ENCODE results near the gene TRIM72.
"Not testable (repeated sequence)": the region's sequence is repeated elsewhere in the genome, so short reads cannot be mapped to it uniquely, and the experiment has no call there.

Gene TRIM72

DNA sequence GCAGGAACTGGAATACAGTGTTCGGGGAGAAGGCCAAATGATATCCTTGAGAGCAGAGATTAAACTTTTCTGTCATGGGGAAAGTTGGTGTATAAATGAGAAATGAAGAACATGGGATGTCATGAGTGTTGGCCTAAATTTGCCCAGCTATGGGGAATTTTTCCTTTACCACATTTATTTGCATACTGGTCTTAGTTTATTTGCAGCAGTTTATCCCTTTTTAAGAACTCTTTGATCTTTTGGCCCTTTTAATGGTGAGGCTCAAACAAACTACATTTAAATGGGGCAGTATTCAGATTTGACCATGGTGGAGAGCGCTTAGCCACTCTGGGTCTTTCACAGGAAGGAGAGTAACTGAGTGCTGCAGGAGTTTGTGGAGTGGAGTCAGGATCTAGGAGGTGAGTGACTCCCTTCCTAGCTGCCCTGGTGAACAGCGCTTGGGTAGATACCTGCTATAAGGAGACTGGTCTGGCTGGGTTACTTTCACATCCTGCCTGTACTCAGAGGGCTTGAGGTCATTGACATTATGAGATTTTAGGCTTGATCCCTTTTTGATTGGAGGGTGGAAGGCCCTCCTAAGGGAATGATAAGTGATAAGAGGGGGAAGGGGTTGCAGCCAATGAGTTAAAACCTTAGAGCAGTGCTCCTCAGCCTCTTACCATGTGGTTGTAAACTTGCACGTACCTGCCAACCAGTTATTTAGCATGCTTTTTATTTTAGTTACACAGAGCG is 22.1 kb upstream of the TRIM72 start:
- DNase-seq, result no peak

DNA sequence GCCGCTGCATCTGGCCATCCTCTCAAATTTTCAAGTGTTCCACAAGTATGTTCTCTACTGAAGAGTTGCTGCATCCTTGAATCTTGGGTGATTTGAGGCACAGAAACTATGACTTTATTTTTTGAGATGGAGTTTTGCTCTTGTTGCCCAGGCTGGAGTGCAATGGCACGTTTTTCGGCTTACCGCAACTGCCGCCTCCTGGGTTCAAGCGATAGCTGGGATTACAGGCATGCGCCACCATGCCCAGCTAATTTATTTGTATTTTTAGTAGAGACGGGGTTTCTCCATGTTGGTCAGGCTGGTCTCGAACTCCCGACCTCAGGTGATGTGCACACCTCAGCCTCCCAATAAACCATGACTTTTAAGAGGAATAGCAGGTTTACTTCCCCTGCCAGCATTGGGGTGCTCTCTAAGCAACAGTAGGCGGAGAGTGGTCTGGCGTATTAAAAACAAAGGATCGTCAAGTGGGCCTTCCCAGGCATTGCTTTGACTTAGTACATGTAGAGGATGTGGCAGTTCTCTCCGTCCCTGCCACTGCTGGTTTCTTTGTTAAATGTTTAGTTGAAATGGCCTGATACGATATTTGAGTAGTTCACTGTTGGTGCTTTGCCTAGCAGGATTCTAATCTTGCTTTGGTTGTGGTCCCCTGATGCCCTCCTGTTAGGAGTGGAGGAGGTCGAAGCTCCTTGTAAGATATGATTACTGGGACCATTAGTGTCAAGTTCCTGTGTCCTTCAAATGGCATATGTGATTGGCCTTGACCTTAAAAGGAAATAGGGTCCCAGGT is 20.9 kb upstream of the TRIM72 start:
- no peak for DNase-seq

DNA sequence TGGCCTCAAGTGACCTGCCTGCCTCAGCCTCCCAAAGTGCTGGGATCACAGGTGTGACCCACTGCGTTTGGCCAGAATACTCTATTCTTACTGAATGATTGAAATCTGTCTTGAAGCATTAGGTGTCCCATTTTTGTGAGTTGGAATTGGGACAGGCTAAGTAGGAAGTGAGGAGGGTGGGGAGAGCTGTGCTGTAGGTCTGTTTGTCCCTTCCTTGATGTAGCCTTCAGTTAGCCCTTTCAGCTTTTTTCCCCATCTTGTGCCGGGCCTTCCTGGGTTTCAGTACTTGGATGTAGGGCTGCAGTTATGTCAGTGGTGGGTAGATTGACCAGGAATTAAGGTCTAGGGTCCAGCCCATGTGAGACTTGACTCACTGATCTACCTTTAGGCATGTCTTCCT is 20.0 kb upstream of the TRIM72 start:
- no peak for DNase-seq

DNA sequence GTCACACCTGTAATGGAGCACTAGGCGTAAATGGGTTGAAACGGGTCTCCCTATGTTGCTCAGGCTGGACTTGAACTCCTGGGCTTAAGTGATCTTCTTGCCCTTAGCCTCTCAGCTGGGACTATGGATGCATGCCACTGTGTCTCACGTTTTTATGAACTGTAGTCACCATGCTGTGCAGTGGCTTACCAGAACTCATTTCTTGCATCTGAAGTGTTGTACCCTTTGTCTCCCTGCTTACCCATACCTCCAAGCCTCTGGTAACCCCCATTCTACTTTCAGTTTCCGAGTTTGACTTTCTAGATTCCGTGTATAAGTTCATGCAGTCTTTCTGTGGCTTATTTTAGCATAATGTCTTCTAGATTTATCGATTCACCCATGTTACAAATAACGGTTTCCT is 19.0 kb upstream of the TRIM72 start:
- DNase-seq, result no peak

DNA sequence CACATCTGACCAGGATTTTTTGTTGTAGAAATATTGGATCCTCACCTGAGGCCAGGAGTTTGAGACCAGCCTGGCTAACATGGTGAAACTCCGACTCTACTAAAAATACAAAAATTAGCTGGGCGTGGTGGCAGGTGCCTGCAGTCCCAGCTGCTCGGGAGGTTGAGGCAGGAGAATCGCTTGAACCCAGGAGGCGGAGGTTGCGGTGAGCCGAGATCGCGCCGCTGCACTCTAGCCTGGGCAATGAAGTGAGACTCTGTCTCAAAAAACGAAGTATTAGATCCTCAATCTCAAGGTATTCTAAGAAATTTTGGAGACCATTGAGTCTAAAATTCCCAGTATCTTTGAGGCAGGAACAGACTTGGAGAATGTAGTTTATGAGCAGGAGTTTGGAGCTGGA is 18.1 kb upstream of the TRIM72 start:
- DNase-seq, result not testable (repeated sequence)

DNA sequence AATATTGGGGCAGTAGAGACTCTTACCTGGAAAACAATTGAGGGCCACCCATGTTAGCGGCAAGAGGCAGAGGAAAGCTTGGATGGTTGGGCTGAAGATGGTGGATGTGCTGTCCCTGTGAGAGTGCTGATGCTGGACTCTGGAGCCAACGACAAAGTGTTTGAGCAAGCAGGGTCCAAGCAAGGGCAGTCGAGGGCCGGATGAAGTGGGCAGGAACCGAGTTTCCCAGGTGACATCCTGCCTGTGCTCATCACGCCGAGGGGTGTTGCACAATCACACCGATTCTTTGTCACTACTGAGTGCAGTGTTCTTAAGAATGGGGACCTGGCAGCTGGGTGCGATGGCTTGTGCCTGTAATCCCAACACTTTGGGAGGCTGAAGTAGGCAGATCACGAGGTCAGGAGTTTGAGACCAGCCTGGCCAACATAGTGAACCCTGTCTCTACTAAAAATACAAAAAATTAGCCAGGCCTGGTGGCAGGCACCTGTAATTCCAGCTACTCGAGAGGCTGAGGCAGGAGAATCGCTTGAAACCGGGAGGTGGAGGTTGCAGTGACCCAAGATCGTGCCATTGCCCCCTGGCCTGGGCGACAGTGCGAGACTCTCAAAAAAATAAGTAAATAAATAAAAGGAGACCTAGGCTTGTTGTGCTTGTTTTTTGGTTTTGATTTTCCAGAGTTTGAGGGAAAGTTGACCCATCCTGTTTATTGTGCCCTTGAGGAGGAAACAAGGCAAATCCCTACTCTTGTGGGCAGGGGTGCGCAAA is 17.4 kb upstream of the TRIM72 start:
- no peak for DNase-seq

DNA sequence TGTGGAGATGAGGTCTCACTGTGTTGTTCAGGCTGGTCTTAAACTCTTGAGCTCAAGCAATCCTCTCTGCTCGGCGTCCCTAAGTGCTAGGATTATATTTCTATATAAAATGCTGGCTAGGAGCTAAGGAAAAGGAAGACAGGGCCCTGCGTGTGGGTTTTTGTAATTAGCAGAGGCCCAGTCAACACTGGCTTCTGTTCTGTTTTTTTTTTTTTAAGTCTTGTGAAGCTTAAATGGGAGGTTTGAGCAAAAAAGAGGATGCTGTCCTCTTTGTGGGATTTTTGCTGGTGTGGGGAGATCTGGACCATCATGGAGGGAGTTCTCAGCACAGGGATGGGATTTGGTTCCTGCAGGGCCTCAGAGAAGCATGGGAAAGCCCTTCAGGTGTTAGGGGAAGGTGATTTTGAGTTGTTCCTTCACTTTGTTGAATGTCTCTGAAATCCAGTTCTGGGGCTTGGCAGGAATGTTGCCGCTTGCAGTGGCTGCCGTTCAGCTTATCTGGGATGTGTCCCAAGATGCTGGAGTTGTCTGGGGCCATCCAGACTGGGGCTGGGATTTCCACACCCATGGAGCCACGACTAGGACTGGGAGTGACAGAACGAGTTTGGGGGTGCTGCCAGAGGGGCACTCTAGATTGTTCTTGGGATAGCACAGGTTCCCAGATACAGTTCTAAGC is 15.6 kb upstream of the TRIM72 start:
- DNase-seq, result no peak

DNA sequence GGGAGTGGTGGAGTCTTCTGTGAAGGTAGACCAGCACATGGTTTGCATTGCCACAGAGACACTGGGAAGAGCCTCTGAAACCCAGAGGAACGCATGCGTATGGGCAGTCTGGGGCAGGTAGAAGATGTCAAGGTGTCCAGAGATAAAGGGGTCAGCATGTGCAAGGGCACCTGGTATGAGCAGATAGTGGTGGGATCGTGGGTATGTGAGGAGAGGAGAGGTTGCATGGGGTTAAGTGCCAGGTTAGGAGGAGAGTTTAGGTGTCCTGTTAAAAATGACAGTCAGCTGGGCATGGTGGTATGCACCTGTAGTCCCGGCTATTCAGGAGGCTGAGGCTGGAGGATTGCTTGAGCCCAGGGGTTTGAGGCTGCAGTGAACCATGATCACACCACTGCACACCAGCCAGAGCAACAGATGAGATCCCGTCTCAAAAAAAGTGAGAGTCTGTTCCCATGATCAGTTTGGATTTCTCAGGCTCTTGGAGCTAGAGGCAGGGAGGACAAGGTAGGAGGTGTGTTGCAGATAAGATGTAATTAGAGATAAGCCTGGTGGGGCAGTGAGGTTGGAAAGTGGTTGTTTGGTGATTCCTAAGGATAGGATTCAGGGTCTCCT is 14.4 kb upstream of the TRIM72 start:
- no peak for DNase-seq

DNA sequence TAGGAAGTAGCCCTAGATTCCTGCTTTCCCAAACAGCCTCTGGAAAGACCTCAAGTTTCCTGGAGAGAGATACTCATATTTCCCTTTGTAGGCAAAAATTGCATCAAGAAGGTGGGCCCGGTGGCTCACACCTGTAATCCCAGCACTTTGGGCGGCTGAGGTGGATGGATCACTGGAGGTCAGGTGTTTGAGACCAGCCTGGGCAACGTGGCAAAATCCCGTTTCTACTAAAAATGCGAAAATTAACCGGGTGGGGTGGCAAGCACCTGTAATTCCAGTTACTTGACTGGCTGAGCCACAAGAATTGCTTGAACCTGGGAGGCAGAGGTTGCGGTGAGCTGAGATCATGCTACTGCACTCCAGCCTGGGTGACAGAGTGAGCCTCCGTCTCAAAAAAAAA is 13.8 kb upstream of the TRIM72 start:
- not testable (repeated sequence) for DNase-seq

DNA sequence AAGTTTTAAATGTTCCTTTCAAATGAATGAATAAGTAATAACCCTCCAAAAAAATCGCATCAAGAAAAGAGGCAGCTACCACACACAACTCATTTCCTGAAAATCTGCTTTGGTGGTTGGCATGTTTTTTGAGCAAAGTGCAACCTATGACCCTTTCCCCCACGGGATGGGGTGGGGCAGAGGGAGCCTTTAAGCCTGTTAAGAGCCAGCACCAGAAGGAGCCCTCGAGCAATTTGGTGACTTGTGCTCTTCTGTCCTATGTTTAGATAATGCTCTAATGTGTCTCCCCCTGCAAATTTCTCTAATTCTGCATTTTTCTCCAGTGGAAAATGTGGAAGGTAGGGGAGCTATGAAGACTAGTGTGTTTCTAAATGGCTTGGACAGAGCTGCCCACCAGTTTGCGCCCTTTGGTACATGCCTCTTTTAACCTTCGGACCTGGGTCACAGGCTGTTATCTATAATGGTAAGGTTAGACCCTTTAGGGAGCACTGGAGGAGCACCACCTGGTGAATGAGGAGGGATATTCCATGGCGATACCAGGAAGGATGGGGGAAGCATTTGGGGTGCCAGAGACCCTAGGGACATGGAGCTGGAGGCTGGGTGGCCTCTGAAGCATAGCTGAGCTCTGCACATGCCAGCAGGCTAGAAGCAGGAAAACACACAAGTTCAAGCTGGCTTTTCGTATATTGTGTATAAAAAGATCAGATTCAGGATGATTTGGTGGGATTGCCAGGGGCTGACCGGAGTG is 12.9 kb upstream of the TRIM72 start:
- no peak for DNase-seq

DNA sequence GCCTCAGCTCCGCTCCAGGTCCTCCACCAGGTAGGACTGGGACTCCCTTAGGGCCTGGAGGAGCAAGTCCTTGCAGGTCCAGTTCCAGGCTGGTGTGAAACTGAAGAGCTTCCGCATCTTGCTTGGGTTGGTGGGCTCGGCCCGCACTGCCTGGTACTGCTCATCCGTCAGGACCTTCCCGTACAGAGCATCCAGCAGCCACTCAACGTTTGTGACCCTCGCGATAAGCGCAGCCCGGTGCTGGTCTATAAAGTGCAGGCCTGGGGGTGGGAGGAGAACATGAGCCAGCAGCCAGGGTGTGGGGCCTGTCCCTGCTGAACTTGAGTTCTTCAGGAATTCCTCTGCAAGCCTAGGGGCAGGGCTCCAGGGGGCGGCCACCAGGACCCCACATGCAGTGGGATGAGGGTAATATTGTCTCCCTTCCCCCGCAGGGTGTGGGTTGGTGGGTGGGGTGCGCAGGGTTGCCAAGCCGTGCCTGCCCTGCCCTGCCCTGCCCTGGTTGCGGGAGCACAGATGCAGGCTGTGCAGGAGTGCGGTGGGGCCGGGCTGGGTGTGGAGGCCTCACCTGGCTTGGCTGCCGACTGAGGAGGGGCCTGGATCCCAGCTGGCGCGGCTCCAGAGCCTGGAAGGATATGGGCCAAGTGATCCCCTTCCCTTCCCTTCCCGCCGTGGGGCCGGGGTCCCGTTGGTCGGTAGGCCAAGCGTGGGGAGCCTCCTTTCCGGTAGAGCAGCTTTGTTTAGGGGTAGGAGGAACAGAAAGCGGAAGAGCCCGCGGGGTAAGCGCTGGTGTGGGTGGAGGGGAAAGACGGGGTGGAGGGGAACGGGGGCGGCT is 12.1 kb upstream of the TRIM72 start:
- peak in 7 of 14 donors; percentile 5 to 50 (median 44) for DNase-seq

DNA sequence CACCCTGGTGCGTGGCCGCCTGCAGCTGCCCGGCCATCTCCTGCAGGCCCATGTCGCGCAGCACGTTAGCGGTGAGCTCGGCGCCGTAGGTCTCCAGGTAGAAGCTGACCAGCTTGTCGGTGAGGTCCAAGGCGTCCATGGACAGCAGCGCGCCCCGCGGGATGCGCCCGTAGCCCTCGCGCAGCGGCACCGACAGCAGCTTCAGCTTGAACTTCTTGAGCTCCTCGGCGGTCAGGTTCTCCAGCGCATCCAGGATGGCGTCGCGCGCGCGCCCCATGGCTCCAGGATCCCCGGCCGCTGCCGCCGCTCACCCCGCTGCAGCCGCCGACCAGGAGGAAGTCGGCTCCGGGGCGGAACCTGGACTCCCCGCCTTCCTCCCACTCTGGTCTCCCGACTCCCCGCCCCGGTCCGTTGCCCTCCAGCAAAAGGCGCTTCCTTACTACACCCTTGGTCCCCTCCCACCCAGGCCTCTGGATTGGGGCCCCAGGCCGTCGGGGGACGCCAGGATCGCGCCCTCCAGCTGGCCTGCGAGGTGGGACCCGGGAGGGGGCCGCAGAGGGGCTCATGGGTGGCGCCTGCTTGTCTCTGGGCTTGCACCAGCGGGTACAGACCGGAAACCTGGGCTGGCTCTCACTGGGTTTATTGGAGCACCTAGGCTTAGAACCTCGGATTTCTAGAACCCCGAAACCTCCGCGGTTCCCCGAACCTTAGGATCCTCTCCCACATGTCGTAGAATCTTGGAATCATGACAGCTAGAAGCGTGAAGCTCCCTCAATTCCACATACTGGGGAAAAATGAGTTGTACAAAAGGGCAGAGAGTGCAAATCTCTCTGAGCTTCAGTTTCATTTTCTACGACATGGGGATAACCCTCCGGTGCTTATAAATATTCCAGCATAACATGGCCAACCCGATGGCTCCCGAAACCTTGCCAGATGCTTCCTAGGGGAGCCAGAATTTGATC is 11.2 kb upstream of the TRIM72 start, which contains the start of gene PYCARD:
Gene PYCARD, minus strand, starts transcription at position 347 of the 962 bp plus-strand sequence. Its CDS starts 70 bp downstream, at position 277.
- DNase-seq, result peak in 6 of 14 donors; percentile 22 to 53 (median 42)

DNA sequence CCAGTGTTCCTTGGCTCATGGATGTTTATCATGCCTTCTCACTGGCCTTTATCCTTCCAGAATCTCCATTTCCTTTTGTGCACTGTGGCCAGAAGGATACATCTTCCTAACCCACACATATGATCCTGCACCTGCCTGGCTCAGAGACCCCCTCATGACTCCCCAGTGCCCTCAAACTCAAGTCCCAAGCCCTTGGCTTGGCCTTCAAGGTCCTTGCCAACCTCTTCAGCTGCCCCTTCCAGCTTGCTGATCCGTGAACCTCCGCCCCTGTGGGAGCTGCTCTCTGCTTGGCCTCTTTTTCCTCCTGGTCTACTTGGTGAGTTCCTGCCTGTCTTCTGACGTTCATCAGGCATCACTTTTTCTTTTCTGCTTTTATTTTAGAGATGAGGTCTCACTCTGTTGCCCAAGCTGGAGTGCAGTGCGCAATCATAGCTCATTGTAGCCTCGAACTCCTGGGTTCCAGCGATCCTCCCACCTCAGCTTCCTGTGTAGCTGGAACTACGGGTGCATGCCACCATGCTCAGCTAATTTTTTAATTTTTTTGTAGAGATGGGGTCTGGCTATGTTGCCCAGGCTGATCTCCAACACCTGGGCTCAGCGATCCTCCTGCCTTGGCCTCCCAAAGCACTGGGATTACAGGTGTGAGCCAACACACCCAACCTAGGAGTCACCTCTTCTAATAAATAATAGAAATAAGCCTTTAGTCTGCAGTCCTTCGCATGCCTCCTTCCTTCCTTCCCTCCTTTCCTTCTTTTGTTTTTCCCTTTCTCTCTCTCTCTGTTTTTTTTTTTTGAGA is 8.8 kb upstream of the TRIM72 start:
- no peak for DNase-seq

DNA sequence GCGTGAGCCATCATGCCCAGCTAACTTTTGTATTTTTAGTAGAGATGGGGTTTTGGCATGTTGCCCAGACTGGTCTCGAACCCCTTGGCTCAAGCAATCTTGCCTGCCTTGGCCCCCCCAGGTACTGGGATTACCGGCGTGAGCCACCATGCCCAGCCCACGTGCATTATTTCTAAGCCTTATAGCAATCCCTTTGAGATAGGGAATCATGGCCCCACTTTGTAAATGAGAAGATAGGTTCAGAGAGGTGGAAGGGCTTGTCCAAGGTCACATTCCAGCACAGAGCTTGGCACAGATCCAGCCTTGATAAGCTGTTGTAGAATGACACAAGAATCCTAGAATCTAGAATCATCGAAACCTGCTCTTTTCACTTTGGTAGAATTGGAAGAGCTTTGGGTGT is 7.1 kb upstream of the TRIM72 start:
- DNase-seq, result no peak

DNA sequence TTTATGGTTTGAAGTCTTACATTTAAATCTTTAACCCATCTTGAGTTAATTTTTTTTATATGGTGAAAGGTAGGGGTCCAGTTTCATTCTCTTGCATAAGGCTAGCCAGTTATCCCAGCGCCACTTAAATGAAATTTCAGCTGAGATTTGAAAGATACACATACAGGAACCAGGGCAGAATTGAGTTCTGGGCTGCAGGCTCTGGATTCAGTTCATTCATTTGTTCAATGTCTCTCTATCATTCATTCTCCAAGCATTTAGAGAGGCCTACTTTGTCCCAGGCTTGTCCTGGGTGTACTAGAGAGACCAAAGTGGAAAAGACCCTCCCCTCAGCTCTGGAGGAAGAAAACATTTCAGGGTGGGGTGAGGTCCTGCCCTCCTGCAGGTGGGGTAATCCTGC is 577 bp upstream of the TRIM72 start:
- DNase-seq, result no peak

DNA sequence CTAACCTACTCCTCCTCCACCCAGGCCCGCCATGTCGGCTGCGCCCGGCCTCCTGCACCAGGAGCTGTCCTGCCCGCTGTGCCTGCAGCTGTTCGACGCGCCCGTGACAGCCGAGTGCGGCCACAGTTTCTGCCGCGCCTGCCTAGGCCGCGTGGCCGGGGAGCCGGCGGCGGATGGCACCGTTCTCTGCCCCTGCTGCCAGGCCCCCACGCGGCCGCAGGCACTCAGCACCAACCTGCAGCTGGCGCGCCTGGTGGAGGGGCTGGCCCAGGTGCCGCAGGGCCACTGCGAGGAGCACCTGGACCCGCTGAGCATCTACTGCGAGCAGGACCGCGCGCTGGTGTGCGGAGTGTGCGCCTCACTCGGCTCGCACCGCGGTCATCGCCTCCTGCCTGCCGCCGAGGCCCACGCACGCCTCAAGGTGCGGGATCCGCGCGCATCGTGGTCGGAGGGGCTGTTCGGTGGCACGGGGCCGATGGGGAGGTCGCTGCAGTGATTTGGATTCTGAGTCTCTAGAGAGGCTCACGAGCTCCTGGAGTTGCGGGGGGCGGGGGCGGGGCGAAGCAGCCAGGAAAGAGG is 878 bp downstream of the TRIM72 start:
- DNase-seq, result peak in 1 of 14 donors; percentile 60

DNA sequence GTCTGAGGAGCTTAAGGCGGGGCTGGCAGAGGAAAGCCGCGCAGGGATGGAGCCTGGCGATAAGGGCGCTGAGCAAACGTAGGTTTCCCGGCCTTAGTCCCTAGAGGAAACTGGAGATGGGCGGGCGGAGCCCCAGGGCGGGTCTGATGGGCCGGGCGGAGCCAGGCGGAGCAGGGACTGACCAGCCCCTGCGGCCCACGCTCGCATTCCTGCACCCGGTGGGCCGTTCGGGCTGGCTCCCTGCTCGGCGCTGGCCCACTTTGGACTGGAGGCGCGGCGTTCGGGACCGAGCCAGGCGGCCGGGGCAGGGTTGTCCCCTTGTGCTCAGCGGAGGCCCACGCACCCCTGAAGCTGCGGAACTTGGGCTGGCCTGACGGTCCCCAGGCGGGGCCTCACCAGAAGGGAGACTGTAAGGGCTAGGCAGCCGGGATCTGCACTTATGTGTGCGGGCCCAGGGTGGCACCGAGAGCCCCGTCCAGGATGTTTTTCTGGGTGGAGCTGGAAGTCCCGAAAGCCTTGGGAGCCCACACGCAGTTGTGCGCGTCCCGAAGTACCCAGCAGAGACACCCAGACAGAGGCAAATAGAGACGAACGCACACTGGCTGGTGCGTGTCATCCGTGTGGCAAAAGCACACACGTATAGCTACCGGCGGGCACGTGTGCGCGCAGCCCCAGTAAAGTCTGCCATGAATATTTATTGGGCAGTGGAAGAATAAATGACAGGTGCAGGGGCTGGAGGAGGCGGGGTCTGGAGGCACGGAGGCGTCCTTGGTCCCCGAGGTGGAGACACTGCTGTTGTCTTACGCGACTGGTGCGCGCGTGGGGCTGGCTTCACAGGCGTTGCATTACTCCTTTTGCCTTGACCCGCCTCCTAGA is 1.6 kb downstream of the TRIM72 start:
- peak in 1 of 14 donors; percentile 85 for DNase-seq

Measured in C1 segment of cervical spinal cord (tissue), 14 donors.